ENCODE results near the gene ZBTB8B.

Gene ZBTB8B

GRCh38 chr1:32500387-32501209 is 35.7 kb downstream of the ZBTB8B start:
- Mint-ChIP-seq H3K36me3 (ENCODE audit: insufficient read depth) (no peaks in the 10 kb centered on the region), H3K27ac (ENCODE audit: low read depth) (no peak overlapping the region), H3K9me3 (no peaks in the 10 kb centered on the region), H3K4me1 (no peaks in the 10 kb centered on the region), H3K4me3 (peak overlapping the region; percentile 75), H3K27me3 (peaks cover 59% of the 10 kb centered on the region)
- ATAC-seq (replicated peaks; ENCODE audit: extremely low read depth, poor library complexity, severe bottlenecking) (peak; percentile 32), DNase-seq (ENCODE audit: low spot score in 2 of 2) (no peak)

GRCh38 chr1:32501865-32502264 is 37.0 kb downstream of the ZBTB8B start:
- Mint-ChIP-seq H3K27ac (ENCODE audit: low read depth) (no peak overlapping the region), H3K9me3 (no peaks in the 10 kb centered on the region), H3K4me3 (peak overlapping the region; percentile 74), H3K36me3 (ENCODE audit: insufficient read depth) (no peaks in the 10 kb centered on the region), H3K27me3 (peaks cover 59% of the 10 kb centered on the region), H3K4me1 (no peaks in the 10 kb centered on the region)
- no peak for ATAC-seq (replicated peaks; ENCODE audit: extremely low read depth, poor library complexity, severe bottlenecking)
- DNase-seq (ENCODE audit: low spot score in 2 of 2), result no peak

GRCh38 chr1:32503153-32503552 is 38.3 kb downstream of the ZBTB8B start:
- Mint-ChIP-seq H3K27me3 (peaks cover 62% of the 10 kb centered on the region), H3K9me3 (no peaks in the 10 kb centered on the region), H3K4me1 (no peaks in the 10 kb centered on the region), H3K36me3 (ENCODE audit: insufficient read depth) (no peaks in the 10 kb centered on the region), H3K27ac (ENCODE audit: low read depth) (no peak overlapping the region), H3K4me3 (no peak overlapping the region)
- no peak for DNase-seq (ENCODE audit: low spot score in 2 of 2)
- ATAC-seq (replicated peaks; ENCODE audit: extremely low read depth, poor library complexity, severe bottlenecking), result no peak

- no peak for ATAC-seq (replicated peaks; ENCODE audit: extremely low read depth, poor library complexity, severe bottlenecking)
- no peak overlapping the region for H3K4me3 Mint-ChIP-seq
- H3K36me3 Mint-ChIP-seq (ENCODE audit: insufficient read depth), result no peaks in the 10 kb centered on the region
- no peak for DNase-seq (ENCODE audit: low spot score in 2 of 2)
- no peak overlapping the region for H3K27ac Mint-ChIP-seq (ENCODE audit: low read depth)
- H3K4me1 Mint-ChIP-seq, result no peaks in the 10 kb centered on the region
- H3K27me3 Mint-ChIP-seq, result peaks cover 46% of the 10 kb centered on the region
- no peaks in the 10 kb centered on the region for H3K9me3 Mint-ChIP-seq
These were observed 42.1 kb downstream of the ZBTB8B start for GRCh38 chr1:32507021-32507420.

GRCh38 chr1:32508761-32509160 is 43.9 kb downstream of the ZBTB8B start:
- Mint-ChIP-seq H3K4me3 (no peak overlapping the region), H3K9me3 (no peaks in the 10 kb centered on the region), H3K27me3 (peaks cover 56% of the 10 kb centered on the region), H3K36me3 (ENCODE audit: insufficient read depth) (no peaks in the 10 kb centered on the region), H3K4me1 (no peaks in the 10 kb centered on the region), H3K27ac (ENCODE audit: low read depth) (no peak overlapping the region)
- no peak for ATAC-seq (replicated peaks; ENCODE audit: extremely low read depth, poor library complexity, severe bottlenecking)
- DNase-seq (ENCODE audit: low spot score in 2 of 2), result no peak

GRCh38 chr1:32509939-32510338 is 45.1 kb downstream of the ZBTB8B start:
- no peaks in the 10 kb centered on the region for H3K9me3 Mint-ChIP-seq
- peaks cover 58% of the 10 kb centered on the region for H3K27me3 Mint-ChIP-seq
- no peaks in the 10 kb centered on the region for H3K36me3 Mint-ChIP-seq (ENCODE audit: insufficient read depth)
- H3K4me1 Mint-ChIP-seq, result no peaks in the 10 kb centered on the region
- ATAC-seq (replicated peaks; ENCODE audit: extremely low read depth, poor library complexity, severe bottlenecking) (no peak), DNase-seq (ENCODE audit: low spot score in 2 of 2) (no peak)
- H3K27ac Mint-ChIP-seq (ENCODE audit: low read depth), result no peak overlapping the region
- H3K4me3 Mint-ChIP-seq, result no peak overlapping the region

All from central memory CD8-positive, alpha-beta T cell (primary cell).